AG04450 (cell line): ENCODE data around the gene TMPRSS6. TPM values are rescaled to one million over a fixed set of nuclear protein-coding genes. Genes with fewer than 3 reads are reported as not detected.

Experiments
- CTCF ChIA-PET: fragments of 300-600, 350-600 bp; formaldehyde crosslinking; extraction: SDS; loops from one replicate; lab custom pipeline; 2022; ENCODE audit warnings: antibody characterized with exemption, inconsistent platforms; lab: Charles Lee
- POLR2A ChIA-PET: fragments of 350-600 bp; formaldehyde crosslinking; extraction: SDS; loops from one replicate; lab custom pipeline; 2021; ENCODE audit warnings: antibody characterized with exemption, inconsistent platforms; lab: Yijun Ruan, JAX
- DNase-seq: peaks from one replicate; pipeline ENCODE4 v3.0.0-alpha.2; 2011; ENCODE audit warnings: low read depth, low spot score
- H3K27ac ChIP-seq: one replicate; pipeline ENCODE4 v1.5.1; 2012; ENCODE audit warnings: low read depth, low read length, control low read depth
- H3K27me3 ChIP-seq: one replicate; pipeline ENCODE4 v1.6.0; 2012; ENCODE audit warnings: low read length; ENCODE audit not compliant: control insufficient read depth, insufficient read depth
- H3K4me3 ChIP-seq: 2 replicates; pipeline ENCODE4 v1.5.1; 2011; ENCODE audit warnings: mild to moderate bottlenecking, low read depth, low read length, control low read depth
- H3K9me3 ChIP-seq: 2 replicates; pipeline ENCODE4 v1.5.1; 2012; ENCODE audit warnings: low read length; ENCODE audit not compliant: control insufficient read depth, insufficient read depth
- CTCF ChIP-seq: IDR thresholded peaks from 2 replicates; pipeline ENCODE4 v1.5.1; 2011; ENCODE audit warnings: low read depth, low read length, control low read depth, inconsistent platforms
- polyA plus RNA-seq: library from polyadenylated mRNA; depleted of rRNA; stranded (reverse); fragments of >200 nt; gene quantifications from 2 replicates; pipeline ENCODE4 v1.2.3, GENCODE V29; 2011

TMPRSS6 gene
- polyA plus RNA-seq, 1 experiment = not detected

DNA sequence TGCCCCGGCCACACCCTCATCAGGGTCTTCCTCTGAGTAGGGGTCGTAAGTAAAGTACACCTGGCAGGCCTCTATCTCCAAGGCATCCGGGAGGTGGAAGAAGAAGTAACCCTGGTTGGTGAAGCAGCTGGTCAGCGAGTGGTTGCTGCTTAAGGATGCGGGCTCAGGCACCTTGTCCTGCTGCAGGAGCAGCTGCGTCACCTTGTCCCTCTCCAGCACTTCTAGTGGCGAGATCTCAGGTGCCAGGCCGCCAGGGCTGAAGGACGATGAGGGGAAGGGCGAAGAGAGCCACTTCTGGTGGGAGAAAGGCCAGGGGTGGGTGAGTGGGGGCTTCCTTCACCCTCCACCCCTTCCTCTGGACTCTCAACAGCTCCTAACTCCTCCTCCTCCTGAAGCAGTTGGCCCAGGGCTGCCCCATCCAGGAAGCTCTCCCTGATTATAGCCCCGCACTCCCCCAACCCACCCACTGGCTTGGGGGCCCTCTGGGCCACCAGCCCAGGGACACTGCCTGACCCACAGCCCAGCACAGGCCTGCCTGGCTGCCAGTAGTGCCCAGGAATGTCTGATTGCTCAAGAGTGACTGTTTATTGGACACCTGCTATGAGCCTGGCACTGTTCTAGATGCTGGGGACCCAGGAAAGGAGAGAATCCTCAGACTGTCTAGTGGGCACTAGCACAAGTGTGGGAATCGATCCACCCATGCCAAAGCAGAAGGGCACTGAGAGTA is 19.2 kb upstream of the TMPRSS6 start:
- H3K27me3 ChIP-seq = peaks cover 20% of the 10 kb centered on the region
- CTCF ChIA-PET = no interaction called here
- DNase-seq = no peak
- POLR2A ChIA-PET = no interaction called here
- H3K4me3 ChIP-seq = no peak overlapping the region
- H3K27ac ChIP-seq = no peak overlapping the region
- no peak for TF ChIP-seq CTCF
- H3K9me3 ChIP-seq = no peaks in the 10 kb centered on the region; the same call in 1 of the 2 replicates

- no peak overlapping the region for H3K4me3 ChIP-seq
- ChIA-PET CTCF (no interaction called here), POLR2A (no interaction called here)
These were observed 17.9 kb upstream of the TMPRSS6 start for GRCh38 chr22:37127350-37127878.

DNA sequence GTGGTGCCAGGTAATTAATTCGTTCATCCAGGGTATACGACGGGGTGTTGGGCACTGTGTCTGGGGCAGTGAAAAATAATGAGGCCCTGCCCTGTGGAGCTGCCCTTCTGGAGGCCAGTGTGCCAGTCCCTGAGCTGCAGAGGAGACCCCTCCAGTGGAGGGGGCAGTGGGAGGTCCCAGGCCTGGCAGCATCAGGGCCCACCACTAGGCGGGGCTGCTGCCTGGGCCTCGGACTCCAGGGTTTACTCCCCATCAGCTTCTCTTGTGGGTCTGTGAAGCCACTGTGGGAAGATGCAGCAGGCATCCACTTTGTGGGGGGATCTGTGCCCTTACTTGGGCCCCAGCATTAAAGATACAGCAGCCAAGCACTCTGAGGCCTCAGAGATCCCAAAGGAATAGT is 17.4 kb upstream of the TMPRSS6 start:
- CTCF ChIA-PET = no interaction called here
- no peak overlapping the region for H3K4me3 ChIP-seq
- TF ChIP-seq CTCF = peak; percentile 14; the same call in 1 of the 2 replicates
- no peaks in the 10 kb centered on the region; the same call in 1 of the 2 replicates for H3K9me3 ChIP-seq
- H3K27ac ChIP-seq = no peak overlapping the region
- POLR2A ChIA-PET = no interaction called here
- H3K27me3 ChIP-seq = peaks cover 33% of the 10 kb centered on the region
- no peak for DNase-seq

More at GRCh38 chr22:37127350-37127878, 17.9 kb upstream of the TMPRSS6 start:
- TF ChIP-seq CTCF = no peak
- no peak for DNase-seq
- no peaks in the 10 kb centered on the region; the same call in 1 of the 2 replicates for H3K9me3 ChIP-seq
- peaks cover 28% of the 10 kb centered on the region for H3K27me3 ChIP-seq
- H3K27ac ChIP-seq = no peak overlapping the region

- no peaks in the 10 kb centered on the region; the same call in 1 of the 2 replicates for H3K9me3 ChIP-seq
- no peak overlapping the region for H3K27ac ChIP-seq
- no peak overlapping the region for H3K4me3 ChIP-seq
- no peak for TF ChIP-seq CTCF
- ChIA-PET POLR2A (no interaction called here), CTCF (no interaction called here)
- peaks cover 35% of the 10 kb centered on the region for H3K27me3 ChIP-seq
- DNase-seq = no peak
These were observed 16.9 kb upstream of the TMPRSS6 start for GRCh38 chr22:37126383-37126782.

DNA sequence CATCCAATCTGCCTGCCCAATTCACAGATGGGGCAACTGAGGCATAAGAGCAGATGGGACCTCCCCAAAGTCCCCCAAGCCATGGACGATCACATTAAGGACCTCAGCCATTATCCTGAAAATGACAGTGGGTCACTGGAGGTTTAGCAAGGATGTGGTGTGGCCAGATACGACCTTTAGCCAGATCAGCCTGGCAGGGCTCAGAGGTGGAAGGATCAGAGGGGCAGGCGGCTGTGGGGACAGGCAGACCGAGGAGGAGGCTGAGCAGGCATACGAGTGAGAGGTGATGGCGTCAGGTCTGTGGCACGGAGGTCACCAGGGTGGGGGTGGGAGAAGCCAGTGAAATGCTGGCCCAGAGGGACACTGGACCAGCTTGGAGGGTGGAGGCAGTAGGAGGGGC is 14.1 kb upstream of the TMPRSS6 start:
- Histone ChIP-seq H3K27ac (no peak overlapping the region), H3K27me3 (peaks cover 43% of the 10 kb centered on the region), H3K9me3 (no peaks in the 10 kb centered on the region; the same call in 1 of the 2 replicates), H3K4me3 (no peak overlapping the region)
- ChIA-PET CTCF (interaction anchor here (1.5 kb wide), 1 partner anchor 43 kb away, joined by 5 read pairs; no protein-coding TSS in a partner anchor), POLR2A (no interaction called here)
- no peak for DNase-seq
- no peak for TF ChIP-seq CTCF
